Measurements from ENCODE around the gene CANT1. TPM values are rescaled to one million over a fixed set of nuclear protein-coding genes. Genes with fewer than 3 reads are reported as not detected.

The CANT1 gene
- total and polyA plus RNA-seq, 12 donors = 10.3 to 78.3 (median 40.4) TPM

DNA sequence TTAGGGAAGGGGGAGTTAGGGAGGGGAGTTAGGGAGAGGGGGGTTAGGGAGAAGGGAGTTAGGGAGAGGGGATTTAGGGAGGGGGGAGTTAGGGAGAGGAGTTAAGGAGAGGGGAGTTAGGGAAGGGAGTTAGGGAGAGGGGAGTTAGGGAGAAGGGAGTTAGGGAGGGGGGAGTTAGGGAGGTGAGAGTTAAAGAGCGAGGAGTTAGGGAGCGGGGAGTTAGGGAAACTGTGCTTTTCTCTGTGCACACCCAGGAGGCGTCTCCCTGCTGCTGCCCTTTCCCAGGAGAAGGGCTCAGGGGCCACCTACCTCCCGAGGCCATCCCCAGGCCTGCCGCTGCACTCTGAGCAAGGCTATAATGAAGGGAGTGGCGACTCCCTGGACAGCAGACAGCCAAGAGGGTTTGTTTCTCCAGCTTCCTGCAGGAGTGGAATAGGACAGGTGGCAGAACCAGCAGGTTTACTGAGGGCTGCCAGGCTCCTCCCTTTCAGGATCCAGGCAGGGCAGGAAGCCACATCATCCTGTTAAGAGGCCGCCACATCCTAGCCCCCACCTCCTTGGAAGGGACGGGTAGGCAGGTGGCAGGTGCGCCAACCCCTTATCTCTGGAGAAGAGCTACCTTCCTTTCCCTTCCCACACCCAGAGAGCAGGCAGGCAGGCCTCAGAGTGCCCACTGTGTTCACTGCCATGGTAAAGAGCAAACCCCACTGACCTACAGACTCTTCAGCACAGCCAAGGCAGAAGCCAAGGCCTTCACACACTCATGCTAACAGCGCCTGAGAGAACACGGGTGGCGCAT lies 4.3 kb downstream of the CANT1 start:
- intact Hi-C loops (cut with DNase I) = no loop called here
- DNase-seq = peak in 5 of 7 donors; percentile 17 to 55 (median 33)

DNA sequence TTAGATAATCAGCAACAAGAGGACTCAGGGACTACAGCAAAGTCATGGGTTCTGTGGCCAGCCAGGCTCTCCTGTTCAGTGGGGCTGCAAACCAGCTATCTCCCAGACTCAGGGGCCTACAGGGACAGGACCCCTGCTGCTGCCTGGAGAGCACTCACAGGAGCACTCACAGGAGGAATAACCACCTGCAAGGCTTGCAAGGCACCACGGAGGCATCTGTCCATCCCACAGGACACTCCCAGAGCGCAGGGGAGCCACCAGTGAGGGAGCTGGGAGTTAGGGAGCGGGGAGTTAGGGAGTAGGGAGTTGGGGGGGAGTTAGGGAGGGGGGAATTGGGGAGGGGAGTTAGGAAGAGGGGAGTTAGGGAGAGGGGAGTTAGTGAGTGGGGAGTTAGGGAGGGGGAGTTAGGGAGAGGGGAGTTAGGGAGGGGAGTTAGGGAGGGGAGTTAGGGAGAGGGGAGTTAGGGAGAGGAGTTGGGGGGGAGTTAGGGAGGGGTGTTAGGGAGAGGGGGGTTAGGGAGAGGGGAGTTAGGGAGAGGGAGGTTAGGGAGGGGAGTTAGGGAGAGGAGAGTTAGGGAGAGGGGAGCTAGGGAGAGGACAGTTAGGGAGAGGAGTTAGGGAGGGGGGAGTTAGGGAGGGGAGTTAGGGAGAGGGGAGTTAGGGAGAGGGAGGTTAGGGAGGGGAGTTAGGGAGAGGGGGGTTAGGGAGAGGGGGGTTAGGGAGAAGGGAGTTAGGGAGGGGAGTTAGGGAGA lies 5.7 kb downstream of the CANT1 start:
- intact Hi-C loops (cut with DNase I) = no loop called here
- Histone ChIP-seq H3K36me3 (replicated peaks in 1 of 2) (peaks cover 0 to 12% of the 10 kb centered on the region in 2 donors), H3K9me3 (replicated peaks in 1 of 3) (no peaks in the 10 kb centered on the region), H3K4me1 (replicated peaks in 1 of 2) (peaks cover 22 to 43% of the 10 kb centered on the region in 2 donors), H3K27me3 (no peaks in the 10 kb centered on the region), H3K27ac (no peak overlapping the region), H3K4me3 (no peak overlapping the region)
- 81 to 92% (median 83%) methylated on average over 2 to 3 of the region's 3 CpGs; no CpG with 5 or more reads in 1 of the 4 donors for WGBS, 4 donors
- TF ChIP-seq POLR2A (IDR thresholded peaks at IDR 0.05) = no peak
- TF ChIP-seq, protein P1, sequence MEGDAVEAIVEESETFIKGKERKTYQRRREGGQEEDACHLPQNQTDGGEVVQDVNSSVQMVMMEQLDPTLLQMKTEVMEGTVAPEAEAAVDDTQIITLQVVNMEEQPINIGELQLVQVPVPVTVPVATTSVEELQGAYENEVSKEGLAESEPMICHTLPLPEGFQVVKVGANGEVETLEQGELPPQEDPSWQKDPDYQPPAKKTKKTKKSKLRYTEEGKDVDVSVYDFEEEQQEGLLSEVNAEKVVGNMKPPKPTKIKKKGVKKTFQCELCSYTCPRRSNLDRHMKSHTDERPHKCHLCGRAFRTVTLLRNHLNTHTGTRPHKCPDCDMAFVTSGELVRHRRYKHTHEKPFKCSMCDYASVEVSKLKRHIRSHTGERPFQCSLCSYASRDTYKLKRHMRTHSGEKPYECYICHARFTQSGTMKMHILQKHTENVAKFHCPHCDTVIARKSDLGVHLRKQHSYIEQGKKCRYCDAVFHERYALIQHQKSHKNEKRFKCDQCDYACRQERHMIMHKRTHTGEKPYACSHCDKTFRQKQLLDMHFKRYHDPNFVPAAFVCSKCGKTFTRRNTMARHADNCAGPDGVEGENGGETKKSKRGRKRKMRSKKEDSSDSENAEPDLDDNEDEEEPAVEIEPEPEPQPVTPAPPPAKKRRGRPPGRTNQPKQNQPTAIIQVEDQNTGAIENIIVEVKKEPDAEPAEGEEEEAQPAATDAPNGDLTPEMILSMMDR (IDR thresholded peaks at IDR 0.05) = no peak
- DNase-seq = peak in 2 of 7 donors; percentile 11 to 16

More for the DNA sequence above, 4.3 kb downstream of the CANT1 start:
- Histone ChIP-seq H3K9me3 (replicated peaks in 1 of 3) (no peaks in the 10 kb centered on the region), H3K27me3 (no peaks in the 10 kb centered on the region), H3K4me3 (no peak overlapping the region), H3K4me1 (replicated peaks in 1 of 2) (peaks cover 23 to 38% of the 10 kb centered on the region in 2 donors), H3K27ac (peak overlapping the region in 2 of 5 donors; percentile 2 to 34), H3K36me3 (replicated peaks in 1 of 2) (no peaks in the 10 kb centered on the region)
- TF ChIP-seq POLR2A (IDR thresholded peaks at IDR 0.05) = no peak
- TF ChIP-seq, protein P1 (IDR thresholded peaks at IDR 0.05) = no peak
- WGBS, 4 donors = 51 to 57% (median 55%) methylated on average over 10 to 12 of the region's 12 CpGs

DNA sequence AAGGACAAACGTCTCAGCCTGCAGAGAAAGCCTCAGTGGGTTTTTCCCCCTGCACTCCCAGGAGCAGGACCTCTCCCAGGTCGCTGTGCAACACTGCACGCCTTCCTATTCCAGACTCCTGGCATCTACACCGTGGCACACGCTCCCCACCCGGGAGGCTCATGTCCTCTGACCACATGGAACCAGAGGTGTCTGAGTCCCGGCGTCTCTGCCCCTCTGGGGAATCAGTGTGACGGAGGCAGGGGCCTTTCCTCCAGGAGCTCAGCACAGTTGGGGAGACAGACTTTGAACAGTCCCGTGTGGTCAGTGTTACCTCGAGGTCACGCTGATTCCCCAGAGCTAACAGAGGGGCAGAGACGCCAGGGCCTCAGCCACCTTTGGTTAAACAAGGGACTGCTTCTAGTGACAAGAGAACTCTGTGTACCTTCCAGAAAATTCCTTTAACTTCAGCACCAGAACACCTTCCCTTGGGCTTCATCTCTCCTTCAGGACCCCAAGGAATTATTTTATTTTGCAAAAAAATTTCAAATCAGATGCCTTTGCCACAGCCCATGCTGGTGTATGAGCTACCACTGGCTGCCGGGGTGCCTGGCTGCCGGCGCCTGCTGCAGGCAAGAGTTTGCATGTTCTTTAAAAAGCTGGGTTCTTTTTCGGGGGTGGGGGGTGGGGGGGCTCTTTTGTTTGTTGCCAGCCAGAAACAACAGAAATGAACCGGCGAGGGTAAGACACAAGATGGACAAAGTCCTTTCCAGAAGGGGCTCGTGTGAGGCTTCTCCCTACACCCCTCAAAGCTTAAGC lies 6.6 kb downstream of the CANT1 start:
- H3K27ac ChIP-seq = no peak overlapping the region
- TF ChIP-seq, protein P1 (IDR thresholded peaks at IDR 0.05) = no peak
- TF ChIP-seq POLR2A (IDR thresholded peaks at IDR 0.05) = no peak
- H3K27me3 ChIP-seq = no peaks in the 10 kb centered on the region
- peaks cover 24 to 43% of the 10 kb centered on the region in 2 donors for H3K4me1 ChIP-seq (replicated peaks in 1 of 2)
- H3K4me3 ChIP-seq = no peak overlapping the region
- 75 to 87% (median 84%) methylated on average over 19 to 20 of the region's 20 CpGs for WGBS, 4 donors
- DNase-seq = peak in 4 of 7 donors; percentile 8 to 49 (median 16)
- H3K9me3 ChIP-seq (replicated peaks in 1 of 3) = no peaks in the 10 kb centered on the region
- H3K36me3 ChIP-seq (replicated peaks in 1 of 2) = peaks cover 0 to 20% of the 10 kb centered on the region in 2 donors
- intact Hi-C loops (cut with DNase I) = no loop called here
